Measurements from ENCODE around the gene CMIP.

Gene CMIP

DNA sequence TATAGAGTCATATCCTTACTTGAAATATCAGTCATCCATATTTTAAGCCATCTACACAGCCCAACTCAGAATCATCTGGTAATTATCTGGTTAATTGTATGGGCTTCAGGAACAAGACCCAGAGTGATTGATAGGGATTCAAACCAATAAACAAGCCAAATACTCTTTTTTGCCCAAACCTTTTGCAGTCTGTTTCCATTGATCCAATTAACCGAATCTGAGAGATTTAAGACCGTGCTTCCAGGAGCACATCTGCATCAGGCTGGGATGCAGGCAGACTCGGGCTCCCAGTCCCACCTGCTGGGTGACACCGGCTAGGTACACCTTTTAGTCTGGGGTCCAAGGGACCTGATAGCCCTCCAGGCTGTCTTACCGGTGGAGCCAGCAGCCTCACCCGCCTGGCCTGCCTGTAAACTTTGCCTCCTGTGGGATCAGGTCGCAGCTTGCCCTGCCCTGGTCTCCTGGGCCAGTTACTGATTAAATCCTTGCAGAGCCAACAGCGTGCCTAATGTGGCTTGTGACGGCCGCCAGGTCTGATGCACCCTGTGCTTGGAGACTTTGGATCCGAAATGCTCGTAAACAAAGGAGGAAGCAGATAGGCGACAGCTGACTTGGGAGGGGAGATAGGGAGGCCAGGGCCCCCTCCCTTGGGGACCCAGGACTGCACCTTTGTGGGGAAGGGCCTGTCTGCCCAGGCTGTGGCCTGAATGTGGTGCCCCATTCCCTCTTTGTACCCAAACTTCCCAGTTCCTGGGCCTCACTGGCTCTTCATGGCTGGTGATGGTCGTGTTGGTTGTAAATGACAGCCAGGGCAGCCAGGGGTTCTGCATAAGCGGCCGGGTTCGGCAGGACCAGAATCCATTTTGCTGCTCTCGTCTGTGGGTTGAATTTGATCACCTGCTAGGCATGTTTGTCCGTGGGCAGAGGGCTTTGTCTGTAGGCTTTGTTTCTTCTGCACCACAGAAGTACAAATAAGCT, 3.8 kb downstream of the CMIP start:
- no peak for DNase-seq

DNA sequence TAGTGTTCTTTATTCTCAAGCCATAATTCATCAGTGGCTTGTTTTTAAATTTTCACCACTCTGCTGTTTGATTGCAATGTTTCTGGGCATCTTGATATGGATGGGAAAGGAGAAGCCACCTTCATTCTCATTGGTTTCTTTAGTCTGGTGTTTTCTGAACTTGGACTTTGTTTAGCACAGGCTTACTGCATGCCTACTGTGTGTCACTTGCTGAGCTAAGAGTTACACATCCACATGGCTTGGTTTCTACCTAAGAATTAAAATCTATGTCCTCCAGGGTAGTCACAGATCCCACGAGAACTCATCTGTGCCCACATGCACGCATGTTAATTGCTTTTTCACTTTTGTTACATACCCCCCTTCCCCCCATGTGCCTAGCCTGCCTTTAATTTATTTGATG, 4.6 kb downstream of the CMIP start:
- DNase-seq = no peak

DNA sequence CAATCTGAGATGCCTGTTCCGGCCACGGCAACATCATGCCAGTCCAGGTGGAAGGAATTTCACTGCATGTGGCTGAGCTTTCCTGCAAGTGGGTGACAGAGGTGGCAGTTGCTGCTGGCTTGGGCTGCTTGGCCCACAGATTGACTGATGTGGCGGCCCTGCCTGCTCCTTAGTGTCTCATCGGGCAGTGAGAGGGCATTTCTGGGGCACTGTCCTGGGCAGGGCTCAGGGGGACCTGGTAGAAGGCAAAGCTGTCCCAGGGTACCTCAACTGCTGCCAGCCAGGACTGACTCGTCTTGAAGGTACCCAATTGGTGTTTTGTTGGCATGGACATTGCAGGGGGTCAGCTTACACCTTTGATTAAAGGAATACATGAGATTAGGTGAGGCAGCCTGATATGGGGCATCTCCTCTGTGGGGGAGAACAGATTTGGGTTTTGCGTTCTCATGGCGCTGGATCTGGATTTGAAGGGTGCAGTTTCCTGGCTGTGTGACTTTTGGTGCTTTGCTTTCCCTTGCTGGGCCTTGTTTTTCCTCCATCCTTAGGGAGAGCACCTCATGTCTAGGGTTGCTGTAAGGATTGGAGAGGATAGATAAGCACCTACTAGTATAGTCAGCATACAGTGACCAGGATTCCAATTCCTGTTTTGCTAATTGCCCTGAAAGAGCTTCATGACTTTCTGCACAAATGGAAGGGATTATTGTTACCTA, 5.4 kb downstream of the CMIP start:
- no peak for DNase-seq

DNA sequence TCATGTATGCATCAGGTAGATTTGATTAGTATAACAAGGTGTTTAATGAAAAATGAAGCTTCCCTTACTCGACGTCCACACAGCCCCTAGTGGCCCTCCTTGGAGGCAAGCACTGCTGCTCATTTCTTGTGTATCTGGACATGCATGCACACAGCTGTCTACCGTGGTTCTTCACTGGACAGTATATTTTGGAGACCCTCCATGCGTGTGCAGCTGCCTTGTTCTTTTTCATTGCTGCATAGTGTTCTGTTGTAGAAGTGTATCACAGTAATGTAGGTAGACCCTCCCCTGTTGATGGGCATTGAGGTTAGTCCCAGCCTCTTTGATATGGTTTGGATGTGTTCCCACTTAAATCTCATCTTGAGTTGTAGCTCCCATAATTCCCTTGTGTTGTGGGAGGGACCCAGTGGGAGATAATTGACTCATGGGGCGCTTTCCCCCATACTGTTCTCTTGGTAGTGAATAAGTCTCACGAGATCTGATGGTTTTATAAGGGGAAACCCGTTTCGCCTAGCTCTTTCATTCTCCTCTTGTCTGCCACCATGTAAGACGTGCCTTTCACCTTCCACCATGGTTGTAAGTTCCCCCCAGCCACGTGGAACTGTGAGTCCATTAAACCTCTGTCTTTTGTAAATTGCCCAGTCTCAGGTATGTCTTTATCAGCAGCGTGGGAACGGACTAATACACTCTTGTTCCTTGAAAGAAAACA, 6.3 kb downstream of the CMIP start:
- no peak for DNase-seq

DNA sequence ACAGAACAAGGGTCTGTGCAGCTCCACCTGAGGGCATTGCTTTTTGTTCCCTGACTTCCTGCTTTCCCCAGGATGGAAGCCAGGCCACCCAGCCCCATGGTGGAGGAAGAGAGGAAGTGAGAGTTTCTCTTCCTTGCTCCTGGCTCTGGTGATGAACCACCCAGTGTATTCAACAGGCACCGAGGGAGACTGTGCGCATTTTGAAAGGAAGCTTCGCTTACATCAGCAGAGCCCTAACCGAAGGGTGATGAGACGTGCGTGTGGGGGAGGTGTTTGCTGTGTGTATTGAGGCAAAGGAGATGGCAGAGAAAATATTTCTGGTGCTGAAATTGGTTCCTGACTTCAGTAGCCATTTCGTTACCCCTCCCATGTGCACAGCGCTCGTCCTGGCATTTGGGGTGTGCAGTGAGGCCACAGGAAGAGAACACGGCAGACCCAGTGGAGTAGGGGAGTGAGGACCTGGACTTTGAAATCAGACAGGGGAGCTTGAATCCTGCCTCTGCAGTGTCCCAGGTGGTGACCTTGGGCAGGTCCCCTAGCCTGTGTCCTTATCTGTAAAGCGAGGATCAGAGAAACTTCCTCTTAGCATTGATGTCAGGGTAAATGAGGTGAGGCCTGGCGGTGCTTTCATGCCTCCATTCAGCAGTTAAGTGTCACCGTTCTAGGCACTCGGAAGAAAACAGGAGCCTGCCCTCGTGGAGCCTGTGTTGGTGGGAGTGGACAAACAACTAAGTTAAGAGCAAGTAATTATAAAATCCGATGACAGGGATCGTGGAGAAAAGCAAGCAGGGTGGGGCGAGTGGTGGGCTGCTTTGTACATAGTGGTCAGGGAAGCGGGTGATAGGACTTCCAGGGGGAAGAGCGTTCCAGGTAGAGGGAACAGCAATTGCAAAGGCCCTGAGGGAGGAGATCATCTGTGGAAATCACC, 7.4 kb downstream of the CMIP start:
- no peak for DNase-seq

DNA sequence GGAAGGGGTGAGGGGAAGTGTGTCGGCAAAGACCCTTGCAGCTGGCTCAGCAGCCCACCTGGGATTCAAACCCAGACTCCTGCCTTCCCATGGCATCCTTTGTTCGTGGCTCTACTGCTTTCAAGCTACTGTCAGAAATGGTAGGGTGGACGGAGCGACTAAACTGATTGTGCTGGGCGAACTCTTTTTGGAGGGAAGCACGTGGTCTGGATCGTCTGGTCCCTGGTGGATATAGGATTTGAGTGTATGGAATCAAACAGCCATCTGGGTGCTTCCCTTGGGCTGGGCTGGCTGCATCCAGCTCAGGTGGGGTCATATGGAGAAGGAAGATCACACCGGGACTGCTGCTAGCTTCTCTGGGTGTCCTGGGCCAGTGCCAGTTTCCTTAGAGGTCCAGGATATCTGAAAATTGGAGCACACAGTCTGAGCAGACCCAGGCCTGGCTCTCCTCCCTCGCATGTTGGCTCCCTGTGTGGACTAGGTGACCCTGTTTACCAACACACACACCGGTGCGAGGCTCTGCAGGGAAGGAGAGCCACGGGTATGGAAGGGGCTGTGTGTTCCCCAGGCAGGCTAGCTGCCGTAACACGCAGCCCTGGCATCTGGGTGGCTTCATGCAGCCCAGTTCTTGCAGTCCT, 8.6 kb downstream of the CMIP start:
- no peak for DNase-seq

DNA sequence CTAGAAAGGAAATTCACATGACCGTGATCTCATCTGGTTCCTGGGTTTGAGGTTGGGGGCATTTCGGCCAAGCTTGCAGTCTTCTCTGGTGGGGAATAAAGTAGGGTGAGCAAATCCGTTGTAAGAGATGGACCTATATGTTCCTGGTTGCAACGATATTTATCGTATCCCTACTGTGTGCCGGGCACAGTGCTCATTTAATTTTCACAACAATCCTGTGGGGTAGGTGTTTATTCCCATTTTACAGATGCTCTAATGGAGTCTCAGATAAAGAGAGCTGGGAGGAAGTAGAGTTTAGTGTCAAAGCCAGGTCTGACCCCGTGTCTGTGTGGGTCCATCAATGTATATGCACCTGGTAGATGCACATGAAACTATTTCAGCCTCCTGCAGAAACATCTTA, 9.4 kb downstream of the CMIP start:
- no peak for DNase-seq

DNA sequence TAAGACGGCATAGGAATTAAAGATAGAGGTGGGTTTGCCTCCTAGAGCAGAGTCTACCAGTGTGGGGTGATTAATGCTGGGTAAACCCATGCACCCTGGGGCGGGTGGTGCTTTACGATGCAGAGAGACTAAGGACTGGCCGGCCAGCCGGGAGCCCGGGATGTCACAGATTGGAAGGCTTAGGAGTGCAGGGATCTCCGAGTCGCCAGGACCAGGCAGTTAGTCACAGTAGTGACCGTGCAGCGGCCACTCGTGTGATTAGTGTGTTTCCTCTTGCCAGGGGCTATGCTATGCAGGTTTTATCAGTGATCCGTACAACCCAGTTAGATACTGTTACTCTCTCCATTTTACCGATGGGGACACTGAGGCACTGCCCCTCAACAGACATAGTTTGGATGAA, 10.4 kb downstream of the CMIP start:
- DNase-seq = no peak

DNA sequence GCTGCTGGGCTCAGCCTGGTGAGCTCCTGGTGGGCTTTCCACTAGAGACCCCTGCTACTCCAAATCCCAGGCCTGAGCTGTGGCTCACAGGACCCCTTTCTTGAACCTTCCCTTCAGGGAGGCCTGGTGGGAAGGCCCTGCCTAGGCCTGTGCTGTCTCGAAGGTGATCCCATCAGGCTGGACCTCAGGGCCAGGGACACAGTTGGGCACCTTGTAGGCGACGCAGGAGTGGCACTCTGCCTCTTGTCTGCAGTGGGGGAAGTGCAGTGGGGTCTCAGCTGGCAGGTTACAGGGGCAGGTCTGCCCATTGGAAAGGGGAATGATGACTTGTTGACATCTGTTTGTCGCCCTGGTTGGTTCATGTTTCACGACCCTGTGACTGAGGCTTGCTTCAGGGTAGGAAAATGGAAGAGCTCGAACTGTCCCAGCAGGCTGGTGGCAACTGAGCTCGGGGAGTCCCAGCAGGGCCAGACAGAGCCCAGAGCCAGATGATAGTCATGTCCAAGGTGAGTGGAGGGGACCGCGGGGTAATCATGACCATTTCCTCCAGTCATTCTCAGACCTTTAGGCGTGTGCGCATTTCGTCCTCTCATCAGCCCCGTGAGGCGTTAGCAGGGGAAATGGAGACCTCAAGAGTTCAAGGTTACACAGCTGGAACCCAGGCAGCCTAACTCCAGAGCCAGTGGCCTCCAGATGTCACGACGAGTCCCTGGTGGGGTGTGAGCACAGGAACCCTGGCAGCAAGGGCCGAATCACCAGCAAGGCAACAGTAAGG, 11.3 kb downstream of the CMIP start:
- no peak for DNase-seq

DNA sequence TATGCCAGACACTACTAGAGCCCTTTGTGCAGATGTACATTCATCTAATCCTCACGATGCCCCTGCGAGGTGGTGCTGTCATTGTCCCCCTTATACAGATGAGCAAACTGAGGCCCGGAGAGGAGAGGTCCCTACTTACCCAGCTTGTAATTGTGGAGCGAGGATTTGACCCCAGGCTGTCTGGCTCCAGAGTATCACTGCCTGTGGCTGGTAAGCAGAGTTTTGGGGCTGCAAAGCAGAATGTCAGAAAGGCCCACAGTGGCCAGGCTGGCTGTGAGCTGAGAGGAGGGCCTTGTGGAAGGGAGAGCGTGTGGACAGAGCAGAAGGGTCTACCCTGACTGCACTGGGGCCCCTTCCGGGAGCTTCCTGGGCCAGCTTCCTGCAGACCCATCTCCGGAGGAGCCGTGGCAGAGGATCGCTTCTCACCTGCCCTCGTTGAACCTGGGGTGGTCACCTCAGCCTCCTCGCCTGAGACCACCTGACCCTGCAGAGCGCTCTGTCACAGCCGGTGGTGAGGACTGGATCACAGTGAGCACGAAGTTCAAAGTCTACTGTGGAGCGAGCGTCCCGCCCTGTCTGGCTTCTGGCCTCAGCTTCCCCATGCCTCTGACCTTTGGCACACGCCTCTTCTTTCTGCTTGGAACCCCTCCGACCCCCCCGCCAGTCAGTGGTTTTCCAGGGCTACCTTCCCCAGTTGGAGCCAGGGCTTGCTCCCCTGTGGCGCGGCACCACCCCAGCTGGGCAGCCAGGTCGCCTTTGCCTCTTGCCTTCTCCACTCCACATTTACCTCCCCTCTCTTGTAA, 12.1 kb downstream of the CMIP start:
- DNase-seq = no peak

DNA sequence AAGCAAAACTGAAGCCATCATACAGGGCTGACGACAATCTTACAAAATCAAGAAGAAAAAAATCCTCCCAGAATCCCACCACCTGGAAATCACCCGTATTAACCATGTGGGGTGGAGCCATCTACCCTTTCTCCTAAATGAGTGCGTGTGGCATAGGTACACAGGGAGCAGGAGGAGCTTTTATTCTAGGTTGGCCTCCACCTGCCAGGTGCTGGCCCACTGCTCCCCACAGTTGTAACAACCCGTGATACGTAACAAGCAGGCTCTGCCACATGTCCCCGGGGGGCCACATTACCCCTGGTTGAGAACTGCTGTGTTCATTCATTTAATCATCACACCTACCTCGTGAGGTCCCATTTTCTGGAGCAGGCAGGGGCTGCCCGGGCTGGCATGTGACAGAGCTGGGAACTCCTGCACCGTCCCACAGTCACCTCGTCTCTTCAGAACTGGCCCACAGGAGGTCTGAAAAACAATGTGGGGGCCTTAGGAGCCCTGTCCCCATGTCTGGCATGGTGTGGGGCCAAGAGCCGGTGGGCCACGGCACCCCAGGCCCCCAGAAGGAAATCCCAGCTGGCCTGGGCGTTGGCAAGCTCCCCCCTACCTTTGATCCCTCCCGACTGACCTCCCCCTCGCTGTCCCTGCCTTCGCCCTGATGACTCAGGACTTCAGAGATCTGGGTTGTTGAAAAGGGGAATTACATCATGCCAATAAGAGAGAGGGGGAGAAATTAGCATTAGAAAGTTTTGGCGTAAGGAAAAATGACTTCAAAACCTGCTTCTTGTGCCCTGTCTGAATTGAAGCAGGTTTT, 12.9 kb downstream of the CMIP start:
- DNase-seq = no peak

DNA sequence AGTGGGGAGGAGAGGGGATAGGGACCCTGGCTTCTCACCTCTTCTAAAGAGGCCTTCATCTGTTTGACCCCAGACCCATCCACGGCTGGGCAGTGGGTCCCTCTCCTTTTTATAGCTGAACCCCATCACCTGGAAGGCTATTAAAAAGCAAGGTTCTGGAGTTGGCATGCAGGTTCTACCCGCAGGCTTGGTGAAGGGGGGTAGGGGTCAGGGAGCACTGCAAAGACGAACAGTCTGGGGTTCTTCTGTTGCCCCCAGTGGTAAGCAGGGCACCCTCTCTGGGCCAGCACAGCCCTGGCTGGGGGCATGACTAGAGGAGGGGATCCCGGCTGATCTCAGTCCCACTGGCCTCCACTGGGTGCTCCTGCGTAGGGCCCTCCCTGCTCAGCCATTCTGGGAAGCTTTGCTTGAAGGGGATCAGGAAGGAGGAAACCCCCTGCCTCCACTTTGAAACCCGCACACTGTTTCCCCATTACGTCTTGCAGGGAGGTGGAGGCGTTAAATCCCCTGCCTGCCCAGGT, 13.6 kb downstream of the CMIP start:
- DNase-seq = no peak

DNA sequence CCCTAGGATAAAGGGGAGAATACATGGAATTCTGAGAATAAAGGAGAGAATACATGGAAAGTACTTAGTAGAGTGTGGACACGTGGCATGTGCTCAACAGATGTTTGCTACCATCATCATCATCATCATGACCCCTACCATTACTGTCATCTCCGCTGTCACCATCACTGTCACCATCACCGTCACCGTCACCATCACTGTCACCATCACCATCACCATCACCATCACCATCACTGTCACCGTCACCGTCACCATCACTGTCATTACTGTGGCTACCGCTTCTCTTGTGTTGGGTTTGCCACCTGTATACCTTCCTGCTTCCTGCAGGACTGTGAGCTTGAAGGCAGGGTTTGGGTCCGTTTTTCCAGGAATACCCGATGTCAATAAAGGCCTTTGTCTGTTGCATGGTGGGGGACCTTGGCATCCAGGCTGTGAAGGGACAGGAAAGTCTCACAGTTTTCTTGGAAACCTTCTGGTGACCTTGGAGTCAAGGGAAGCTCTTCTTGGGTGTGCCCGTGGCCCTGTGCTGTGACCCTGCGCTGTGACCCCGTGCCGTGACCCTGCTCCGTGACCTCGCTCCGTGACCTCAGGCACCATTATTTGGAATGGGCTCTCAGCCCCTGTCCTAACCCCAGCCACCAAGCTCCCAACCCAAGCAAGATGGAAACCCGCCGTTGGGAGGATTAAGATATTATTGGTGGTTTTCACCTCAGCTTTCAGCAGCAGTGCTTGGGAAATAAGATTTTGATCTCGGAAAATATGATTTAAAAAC, 14.4 kb downstream of the CMIP start:
- DNase-seq = no peak

DNA sequence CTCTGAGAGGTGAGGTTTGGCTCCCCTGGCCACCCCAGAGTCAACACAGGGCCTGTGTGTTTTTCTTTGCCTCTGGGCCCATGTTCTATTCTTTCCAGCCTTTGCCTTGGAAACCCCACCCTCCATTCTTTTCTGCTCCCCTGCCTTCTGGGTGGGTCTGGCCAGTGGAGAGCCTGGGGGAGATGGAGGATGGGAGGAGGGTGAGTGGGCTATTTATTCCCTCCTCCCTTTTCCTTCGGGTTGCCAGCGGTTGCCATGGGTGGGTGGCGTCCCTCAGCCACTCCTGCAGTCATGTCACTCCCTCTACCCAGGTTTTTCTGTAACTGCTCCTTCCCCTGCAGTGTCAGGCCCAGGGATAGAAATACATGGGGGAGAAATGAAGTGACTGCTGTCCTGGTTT, 15.5 kb downstream of the CMIP start:
- no peak for DNase-seq

DNA sequence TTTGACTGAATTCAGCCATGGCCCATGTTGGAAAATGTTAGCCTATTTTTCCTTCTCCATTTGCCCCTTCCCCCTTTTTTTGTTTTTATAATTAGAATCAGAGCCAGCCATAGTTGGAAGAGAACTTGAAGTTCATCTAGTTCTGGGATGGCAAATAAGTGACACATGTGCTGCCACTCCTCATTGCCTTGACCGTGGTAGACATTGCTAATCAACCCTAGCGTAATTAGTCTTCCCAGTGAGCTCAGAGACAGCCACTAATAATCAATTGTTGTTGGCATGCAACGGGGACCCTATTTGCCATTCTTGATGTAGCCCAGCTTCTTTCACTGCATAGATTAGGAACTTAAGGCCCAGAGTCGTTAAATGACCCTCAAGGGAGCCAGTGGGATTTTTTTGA, 16.6 kb downstream of the CMIP start:
- no peak for DNase-seq

DNA sequence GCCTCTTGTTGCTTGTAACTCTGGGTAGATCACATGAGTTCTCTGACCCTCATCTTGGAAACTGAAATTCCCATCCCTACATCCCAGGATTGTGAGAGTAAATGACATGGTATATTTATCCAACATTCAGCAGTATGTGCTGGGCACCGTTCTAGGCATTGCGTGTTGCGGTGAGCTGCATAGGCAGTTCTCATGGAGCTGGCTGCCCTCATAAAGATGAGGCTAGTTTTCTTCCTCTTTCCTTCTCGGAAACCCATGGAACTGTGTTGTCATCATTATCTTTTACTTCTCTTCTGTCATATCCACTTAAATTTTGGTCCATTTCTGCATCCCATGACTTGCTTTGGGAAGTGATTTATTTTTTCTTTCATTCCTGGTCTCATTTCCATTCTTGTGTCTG, 17.2 kb downstream of the CMIP start:
- no peak for DNase-seq

DNA sequence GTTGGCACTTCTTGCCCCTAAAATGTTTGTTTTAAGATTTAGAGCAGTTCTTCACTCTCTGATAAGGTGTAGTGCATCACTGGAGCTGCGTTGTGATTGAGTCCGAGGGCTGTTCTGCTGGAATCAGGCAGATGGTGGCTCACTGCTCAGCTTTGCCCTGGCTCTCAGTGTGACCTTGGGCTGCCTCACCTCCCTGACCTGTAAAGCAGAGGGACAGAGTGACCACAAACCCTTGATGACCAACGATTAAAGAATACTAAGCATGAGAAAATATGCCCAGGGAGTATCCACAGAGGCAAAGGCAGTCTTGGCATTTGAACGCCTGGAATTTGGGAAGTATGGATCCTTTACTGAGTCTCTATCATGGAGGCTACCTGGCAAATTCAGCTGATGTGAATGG, 18.1 kb downstream of the CMIP start:
- DNase-seq = no peak

DNA sequence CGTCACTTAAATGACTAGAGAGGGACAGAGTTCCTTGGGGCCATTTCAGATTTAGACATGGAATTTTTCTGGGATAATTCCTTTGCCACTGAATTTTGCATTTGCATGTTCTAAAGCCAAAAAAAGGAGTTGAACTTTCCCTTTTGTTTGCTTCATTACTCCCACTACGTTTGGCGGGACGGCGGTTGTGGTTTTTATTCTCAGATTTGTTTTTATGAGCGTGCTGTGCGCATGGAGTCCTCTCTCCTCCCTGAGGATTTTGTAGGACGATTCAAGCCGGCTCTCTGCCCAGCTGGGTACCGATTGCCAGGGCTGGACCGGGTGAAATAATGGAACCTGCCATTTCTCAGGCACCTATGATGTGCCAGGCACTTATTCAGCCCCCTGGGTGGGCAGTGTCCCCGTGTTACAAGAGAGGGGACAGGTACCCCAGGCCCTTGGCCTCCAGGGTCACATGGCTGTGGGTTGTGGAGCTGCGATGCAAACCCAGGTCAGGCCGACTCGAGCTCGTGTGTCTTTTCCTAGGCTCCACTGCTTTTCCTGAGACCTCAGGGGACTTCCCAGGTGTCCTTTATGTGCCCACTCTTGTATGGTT, 18.8 kb downstream of the CMIP start:
- DNase-seq = no peak

Measured in activated CD8-positive, alpha-beta memory T cell treated with anti-CD3 and anti-CD28 coated beads, Interleukin-2, amount 50 U/mL, for 48 hours (primary cell).